K562 (cell line): Measurements from ENCODE around the gene NUBPL. TPM values are rescaled to one million over a fixed set of nuclear protein-coding genes. Genes with fewer than 3 reads are reported as not detected.

Source experiments
- ATAC-seq: fragments of 200-7000 bp; cut with Tn5 transposase; 3 replicates; pipeline ENCODE4 v1.9.1; 2020; ENCODE audit warnings: moderate library complexity
- BruUV-seq: library from RNA; stranded (reverse); fragments of 400-500 nt; replicated peaks from 2 replicates; lab custom pipeline; 2021; lab: Mats Ljungman, UMichigan
- CTCF ChIA-PET: fragments of 300-600 bp; formaldehyde crosslinking; extraction: SDS; loops from one replicate; lab custom pipeline; 2021; ENCODE audit warnings: low intra/inter-chr PET ratio; lab: Yijun Ruan, JAX
- POLR2A ChIA-PET: fragments of 300-600, 350-650 bp; sonication (Branson Sonifier 250); formaldehyde crosslinking; extraction: SDS; loops from one replicate; lab custom pipeline; 2021; ENCODE audit warnings: antibody characterized with exemption, inconsistent platforms; lab: Yijun Ruan, JAX
- DNase-seq, 4 experiments: peaks; one replicate each; pipeline versions ENCODE4 v3.0.0 to v3.0.0-alpha.2; 2011 to 2018; ENCODE audit warnings: low spot score in 3 of 4, mixed read lengths in 3 of 4; ENCODE audit errors: extremely low read depth in 1 of 4
- FAIRE-seq: peaks from 2 replicates; lab custom pipeline; 2011; peaks lifted over from hg19 to GRCh38; lab: Jason Lieb, UNC
- H2AFZ ChIP-seq: 2 replicates; pipeline ENCODE4 v1.6.0; 2011; ENCODE audit warnings: low read depth, low read length, control low read depth, inconsistent platforms
- H3K27ac ChIP-seq: fragments of 200-600 bp; 3 replicates; pipeline ENCODE4 v1.8.0; 2011; ENCODE audit warnings: low read depth, mild to moderate bottlenecking, control low read depth, inconsistent platforms, low read length, moderate library complexity, mixed read lengths; ENCODE audit errors: extremely low read depth
- H3K27me3 ChIP-seq, 2 experiments: fragments of 300-600 bp in 1 of 2; 2 replicates in 1 of 2; 3 replicates in 1 of 2; pipeline versions ENCODE4 v1.6.0 to v1.8.0; 2011; ENCODE audit warnings: inconsistent platforms in 2 of 2, low read length in 2 of 2, mild to moderate bottlenecking in 1 of 2, mixed read lengths in 1 of 2, moderate library complexity in 1 of 2; ENCODE audit not compliant: control insufficient read depth in 2 of 2, insufficient read depth in 2 of 2
- H3K36me3 ChIP-seq: fragments of 300-600 bp; 3 replicates; pipeline ENCODE4 v1.8.0; 2011; ENCODE audit warnings: mild to moderate bottlenecking, low read length, inconsistent platforms; ENCODE audit not compliant: control insufficient read depth, insufficient read depth
- H3K4me1 ChIP-seq, 2 experiments: fragments of 200-600 bp in 1 of 2; replicated peaks in 1 of 2; 2 replicates in 1 of 2; 3 replicates in 1 of 2; pipeline versions ENCODE4 v1.5.1 to v1.8.0; 2011; ENCODE audit warnings: inconsistent platforms in 2 of 2, low read length in 2 of 2, mild to moderate bottlenecking in 1 of 2, mixed read lengths in 1 of 2, moderate library complexity in 1 of 2; ENCODE audit not compliant: control insufficient read depth in 2 of 2, insufficient read depth in 2 of 2
- H3K4me2 ChIP-seq: 2 replicates; pipeline ENCODE4 v1.6.1; 2011; ENCODE audit warnings: low read length, control low read depth, inconsistent platforms, mixed read lengths; ENCODE audit not compliant: insufficient read depth
- H3K4me3 ChIP-seq: fragments of 200-600 bp; sonication (generic), shearing (Covaris generic); 2 replicates; pipeline ENCODE4 v1.5.1; 2016; ENCODE audit warnings: control low read depth, inconsistent platforms
- H3K79me2 ChIP-seq: fragments of 200-600 bp; 3 replicates; pipeline ENCODE4 v1.8.0; 2011; ENCODE audit warnings: low read length, inconsistent platforms; ENCODE audit not compliant: control insufficient read depth, insufficient read depth
- H3K9ac ChIP-seq, 2 experiments: 2 replicates each; pipeline versions ENCODE4 v1.6.0 to v1.6.1; 2011; ENCODE audit warnings: low read depth in 2 of 2, low read length in 2 of 2, control low read depth in 1 of 2, inconsistent platforms in 1 of 2, mild to moderate bottlenecking in 1 of 2, mixed read lengths in 1 of 2; ENCODE audit not compliant: insufficient read depth in 1 of 2
- H3K9me1 ChIP-seq: one replicate; pipeline ENCODE4 v1.6.0; 2011; ENCODE audit warnings: inconsistent platforms, mild to moderate bottlenecking, low read length, moderate library complexity; ENCODE audit not compliant: control insufficient read depth, insufficient read depth
- H3K9me3 ChIP-seq: replicated peaks from 2 replicates; pipeline ENCODE4 v1.5.1; 2011; ENCODE audit warnings: low read depth, low read length, inconsistent platforms; ENCODE audit not compliant: control insufficient read depth, insufficient read depth
- H4K20me1 ChIP-seq: replicated peaks from 2 replicates; pipeline ENCODE4 v1.6.1; 2011; ENCODE audit warnings: low read length, inconsistent platforms, mixed read lengths; ENCODE audit not compliant: control insufficient read depth, insufficient read depth
- ELF1 ChIP-seq: fragments of 200-800 bp; sonication (Bioruptor generic); IDR thresholded peaks from 2 replicates; pipeline ENCODE4 v1.6.1; 2016; ENCODE audit warnings: missing genetic modification characterization, missing compliant biosample characterization
- PPARD ChIP-seq: fragments of 250-450 bp; sonication (Bioruptor Pico); IDR thresholded peaks from 2 replicates; pipeline ENCODE4 v1.8.0; 2022; ENCODE audit warnings: inconsistent platforms, mild to moderate bottlenecking, moderate library complexity
- SMAD4 ChIP-seq: fragments of 250-450 bp; sonication (Bioruptor Pico); conservative IDR thresholded peaks from 2 replicates; pipeline ENCODE4 v1.8.0; 2021; ENCODE audit warnings: inconsistent platforms, mild to moderate bottlenecking, moderate library complexity
- SRSF9 ChIP-seq: fragments of 200-400 bp; formaldehyde crosslinking; IDR thresholded peaks from 2 replicates; pipeline ENCODE4 v1.6.1; 2017; ENCODE audit warnings: low read depth, low read length, borderline replicate concordance
- TRIM28 ChIP-seq: fragments of 450-650 bp; IDR thresholded peaks from 2 replicates; pipeline ENCODE4 v1.6.1; 2017
- USF2 ChIP-seq: sonication (generic); formaldehyde crosslinking; IDR thresholded peaks from 2 replicates; pipeline ENCODE4 v1.5.0; 2020; ENCODE audit warnings: missing genetic modification reagents
- ZC3H11A ChIP-seq: IDR thresholded peaks from 2 replicates; pipeline ENCODE4 v1.6.1; 2012; ENCODE audit warnings: low read depth, low read length, improper control_type of control experiment
- ZNF124 ChIP-seq: sonication (generic); formaldehyde crosslinking; IDR thresholded peaks from 2 replicates; pipeline ENCODE4 v1.8.1; 2022; ENCODE audit warnings: missing genetic modification reagents
- ZNF551 ChIP-seq: fragments of 250-450 bp; sonication (Bioruptor Pico); IDR thresholded peaks from 2 replicates; pipeline ENCODE4 v1.5.0; 2021; ENCODE audit warnings: mild to moderate bottlenecking, moderate library complexity
- WGBS: fragments of 100-300 bp; shearing (Covaris generic); methylation state at CpG from one replicate; pipeline ENCODE4 v1.1.6; 2016; ENCODE audit warnings: low coverage, mixed read lengths; ENCODE audit not compliant: insufficient coverage; ENCODE audit errors: missing lambda C conversion rate; 5-methylcytosine and 5-hydroxymethylcytosine counted together
- in situ Hi-C: fragments of 300-500 bp; cut with MboI; formaldehyde crosslinking; loops from 4 replicates; pipeline ENCODE4 v1.15.0; 2018; ENCODE audit warnings: inconsistent platforms, mixed read lengths
- intact Hi-C: fragments of 100-400 bp; cut with micrococcal nuclease; formaldehyde crosslinking; loops from 2 replicates; pipeline ENCODE4 v1.14.2; 2022
- polyA plus RNA-seq, 8 experiments: library from polyadenylated mRNA; depleted of rRNA in 4 of 8; stranded (reverse) in 5 of 8; unstranded in 3 of 8; fragments of >200 nt; fragmentation: Nextera tagmentation in 2 of 8; fragmentation: Illumina TruSeq in 1 of 8; extraction: Ambion mirVana in 2 of 8; extraction: Trizol in 1 of 8; gene quantifications; 2 replicates each; pipeline versions ENCODE4 v1.2.1 to v1.2.3, GENCODE V29; 2011 to 2014; ENCODE audit warnings: inconsistent platforms in 1 of 8, missing spikeins in 1 of 8
- total RNA-seq, 7 experiments: library from RNA; depleted of rRNA in 6 of 7; stranded (reverse); fragments of >200 nt in 6 of 7; fragmentation: Illumina TruSeq in 2 of 7; extraction: Trizol in 2 of 7; gene quantifications; 2 replicates each; pipeline versions ENCODE4 v1.2.1 to v1.2.3, GENCODE V29; 2011 to 2021; ENCODE audit warnings: low replicate concordance in 1 of 7

Gene NUBPL
- total and polyA plus RNA-seq, 9 of the 15 experiments (the other 6 are each of a cell fraction or from before 2014, with no cell fraction given), result 3.2 to 8.7 (median 6.1) TPM

GRCh38 chr14:31880935-31881334, 319.7 kb downstream of the NUBPL start:
- ChIA-PET CTCF (no interaction called here), POLR2A (no interaction called here)
- in situ Hi-C loops, result no loop called here
- Histone ChIP-seq H3K27me3 (no peaks in the 10 kb centered on the region), H3K9me1 (no peaks in the 10 kb centered on the region), H3K27ac (no peak overlapping the region), H3K4me2 (no peak overlapping the region), H3K79me2 (no peaks in the 10 kb centered on the region), H4K20me1 (no peaks in the 10 kb centered on the region), H3K9me3 (no peaks in the 10 kb centered on the region), H3K4me1 (no peaks in the 10 kb centered on the region; a peak in 1 of 5 replicates), H3K36me3 (no peaks in the 10 kb centered on the region), H2AFZ (no peak overlapping the region), H3K9ac (no peak overlapping the region), H3K4me3 (no peak overlapping the region)
- intact Hi-C loops, result no loop called here
- DNase-seq (no peak), ATAC-seq (no peak), FAIRE-seq (no peak)
- no peak for TF ChIP-seq TRIM28
- no peak for TF ChIP-seq SMAD4 (CRISPR knock-in tag)
- no peak for TF ChIP-seq ZC3H11A
- TF ChIP-seq PPARD (CRISPR knock-in tag), result no peak
- TF ChIP-seq ELF1 (tag), result no peak
- TF ChIP-seq ZNF551 (CRISPR knock-in tag), result no peak
- TF ChIP-seq SRSF9, result no peak
- TF ChIP-seq ZNF124 (CRISPR knock-in tag), result no peak
- no peak for TF ChIP-seq USF2 (CRISPR knock-in tag)
- no TSS peak for BruUV-seq
- 9% methylated on average over 4 of the region's 4 CpGs for WGBS
